K562 (cell line): Measurements from ENCODE around the gene TRMT10A. TPM values are rescaled to one million over a fixed set of nuclear protein-coding genes. Genes with fewer than 3 reads are reported as not detected.

Experiments used
- ATAC-seq: fragments of 200-7000 bp; cut with Tn5 transposase; 3 replicates; pipeline ENCODE4 v1.9.1; 2020; ENCODE audit warnings: moderate library complexity
- BruUV-seq: library from RNA; stranded (reverse); fragments of 400-500 nt; replicated peaks from 2 replicates; lab custom pipeline; 2021; lab: Mats Ljungman, UMichigan
- CTCF ChIA-PET: fragments of 300-600 bp; formaldehyde crosslinking; extraction: SDS; loops from one replicate; lab custom pipeline; 2021; ENCODE audit warnings: low intra/inter-chr PET ratio; lab: Yijun Ruan, JAX
- POLR2A ChIA-PET: fragments of 300-600, 350-650 bp; sonication (Branson Sonifier 250); formaldehyde crosslinking; extraction: SDS; loops from one replicate; lab custom pipeline; 2021; ENCODE audit warnings: antibody characterized with exemption, inconsistent platforms; lab: Yijun Ruan, JAX
- DNase-seq, 4 experiments: peaks; one replicate each; pipeline versions ENCODE4 v3.0.0 to v3.0.0-alpha.2; 2011 to 2018; ENCODE audit warnings: low spot score in 3 of 4, mixed read lengths in 3 of 4; ENCODE audit errors: extremely low read depth in 1 of 4
- FAIRE-seq: peaks from 2 replicates; lab custom pipeline; 2011; peaks lifted over from hg19 to GRCh38; lab: Jason Lieb, UNC
- H2AFZ ChIP-seq: 2 replicates; pipeline ENCODE4 v1.6.0; 2011; ENCODE audit warnings: low read depth, low read length, control low read depth, inconsistent platforms
- H3K27ac ChIP-seq: fragments of 200-600 bp; 3 replicates; pipeline ENCODE4 v1.8.0; 2011; ENCODE audit warnings: low read depth, mild to moderate bottlenecking, control low read depth, inconsistent platforms, low read length, moderate library complexity, mixed read lengths; ENCODE audit errors: extremely low read depth
- H3K27me3 ChIP-seq, 2 experiments: fragments of 300-600 bp in 1 of 2; 2 replicates in 1 of 2; 3 replicates in 1 of 2; pipeline versions ENCODE4 v1.6.0 to v1.8.0; 2011; ENCODE audit warnings: inconsistent platforms in 2 of 2, low read length in 2 of 2, mild to moderate bottlenecking in 1 of 2, mixed read lengths in 1 of 2, moderate library complexity in 1 of 2; ENCODE audit not compliant: control insufficient read depth in 2 of 2, insufficient read depth in 2 of 2
- H3K36me3 ChIP-seq: fragments of 300-600 bp; 3 replicates; pipeline ENCODE4 v1.8.0; 2011; ENCODE audit warnings: mild to moderate bottlenecking, low read length, inconsistent platforms; ENCODE audit not compliant: control insufficient read depth, insufficient read depth
- H3K4me1 ChIP-seq, 2 experiments: fragments of 200-600 bp in 1 of 2; replicated peaks in 1 of 2; 2 replicates in 1 of 2; 3 replicates in 1 of 2; pipeline versions ENCODE4 v1.5.1 to v1.8.0; 2011; ENCODE audit warnings: inconsistent platforms in 2 of 2, low read length in 2 of 2, mild to moderate bottlenecking in 1 of 2, mixed read lengths in 1 of 2, moderate library complexity in 1 of 2; ENCODE audit not compliant: control insufficient read depth in 2 of 2, insufficient read depth in 2 of 2
- H3K4me2 ChIP-seq: 2 replicates; pipeline ENCODE4 v1.6.1; 2011; ENCODE audit warnings: low read length, control low read depth, inconsistent platforms, mixed read lengths; ENCODE audit not compliant: insufficient read depth
- H3K4me3 ChIP-seq: fragments of 200-600 bp; sonication (generic), shearing (Covaris generic); 2 replicates; pipeline ENCODE4 v1.5.1; 2016; ENCODE audit warnings: control low read depth, inconsistent platforms
- H3K79me2 ChIP-seq: fragments of 200-600 bp; 3 replicates; pipeline ENCODE4 v1.8.0; 2011; ENCODE audit warnings: low read length, inconsistent platforms; ENCODE audit not compliant: control insufficient read depth, insufficient read depth
- H3K9ac ChIP-seq, 2 experiments: 2 replicates each; pipeline versions ENCODE4 v1.6.0 to v1.6.1; 2011; ENCODE audit warnings: low read depth in 2 of 2, low read length in 2 of 2, control low read depth in 1 of 2, inconsistent platforms in 1 of 2, mild to moderate bottlenecking in 1 of 2, mixed read lengths in 1 of 2; ENCODE audit not compliant: insufficient read depth in 1 of 2
- H3K9me1 ChIP-seq: one replicate; pipeline ENCODE4 v1.6.0; 2011; ENCODE audit warnings: inconsistent platforms, mild to moderate bottlenecking, low read length, moderate library complexity; ENCODE audit not compliant: control insufficient read depth, insufficient read depth
- H3K9me3 ChIP-seq: replicated peaks from 2 replicates; pipeline ENCODE4 v1.5.1; 2011; ENCODE audit warnings: low read depth, low read length, inconsistent platforms; ENCODE audit not compliant: control insufficient read depth, insufficient read depth
- H4K20me1 ChIP-seq: replicated peaks from 2 replicates; pipeline ENCODE4 v1.6.1; 2011; ENCODE audit warnings: low read length, inconsistent platforms, mixed read lengths; ENCODE audit not compliant: control insufficient read depth, insufficient read depth
- ATF1 ChIP-seq, 2 experiments: fragments of 450-650 bp in 1 of 2; IDR thresholded peaks; 2 replicates each; pipeline ENCODE4 v1.6.1; 2016; ENCODE audit warnings: missing compliant biosample characterization in 1 of 2, missing genetic modification characterization in 1 of 2
- CBX1 ChIP-seq: sonication (generic); IDR thresholded peaks from 2 replicates; pipeline ENCODE4 v1.6.1; 2016; ENCODE audit warnings: antibody characterized with exemption, low read depth, mild to moderate bottlenecking
- CSDE1 ChIP-seq, 2 experiments: fragments of 450-650 bp; IDR thresholded peaks; 2 replicates each; pipeline ENCODE4 v1.6.1; 2016; ENCODE audit warnings: mild to moderate bottlenecking in 1 of 2
- MTA1 ChIP-seq: fragments of 450-650 bp; IDR thresholded peaks from 2 replicates; pipeline ENCODE4 v1.6.1; 2017; ENCODE audit warnings: borderline replicate concordance
- POLR2H ChIP-seq: IDR thresholded peaks from 2 replicates; pipeline ENCODE4 v1.6.1; 2016; ENCODE audit warnings: missing genetic modification characterization, low read depth, mild to moderate bottlenecking, control low read depth, missing compliant biosample characterization, moderate library complexity
- SMAD1 ChIP-seq: fragments of 150-350 bp; IDR thresholded peaks from 2 replicates; pipeline ENCODE4 v1.6.1; 2014; ENCODE audit warnings: low read length, low read depth; ENCODE audit not compliant: partially characterized antibody
- SREBF2 ChIP-seq: sonication (generic); formaldehyde crosslinking; IDR thresholded peaks from 2 replicates; pipeline ENCODE4 v1.4.0; 2020; ENCODE audit warnings: mild to moderate bottlenecking, missing genetic modification reagents
- SRSF3 ChIP-seq: fragments of 200-400 bp; formaldehyde crosslinking; IDR thresholded peaks from 2 replicates; pipeline ENCODE4 v1.6.1; 2016; ENCODE audit warnings: mild to moderate bottlenecking, low read length, moderate library complexity; ENCODE audit not compliant: insufficient read depth
- ZNF121 ChIP-seq: sonication (generic); formaldehyde crosslinking; conservative IDR thresholded peaks from 2 replicates; pipeline ENCODE4 v1.8.0; 2022; ENCODE audit warnings: missing genetic modification reagents
- ZNF232 ChIP-seq: sonication (generic); formaldehyde crosslinking; IDR thresholded peaks from 2 replicates; pipeline ENCODE4 v1.8.0; 2022; ENCODE audit warnings: mild to moderate bottlenecking, missing genetic modification reagents
- ZNF253 ChIP-seq: fragments of 250-450 bp; sonication (Bioruptor Pico); conservative IDR thresholded peaks from 2 replicates; pipeline ENCODE4 v1.6.1; 2021; ENCODE audit warnings: mild to moderate bottlenecking
- ZNF316 ChIP-seq: fragments of 450-650 bp; IDR thresholded peaks from 2 replicates; pipeline ENCODE4 v1.6.1; 2016
- ZNF551 ChIP-seq: fragments of 250-450 bp; sonication (Bioruptor Pico); IDR thresholded peaks from 2 replicates; pipeline ENCODE4 v1.5.0; 2021; ENCODE audit warnings: mild to moderate bottlenecking, moderate library complexity
- WGBS: fragments of 100-300 bp; shearing (Covaris generic); methylation state at CpG from one replicate; pipeline ENCODE4 v1.1.6; 2016; ENCODE audit warnings: low coverage, mixed read lengths; ENCODE audit not compliant: insufficient coverage; ENCODE audit errors: missing lambda C conversion rate; 5-methylcytosine and 5-hydroxymethylcytosine counted together
- in situ Hi-C: fragments of 300-500 bp; cut with MboI; formaldehyde crosslinking; loops from 4 replicates; pipeline ENCODE4 v1.15.0; 2018; ENCODE audit warnings: inconsistent platforms, mixed read lengths
- intact Hi-C: fragments of 100-400 bp; cut with micrococcal nuclease; formaldehyde crosslinking; loops from 2 replicates; pipeline ENCODE4 v1.14.2; 2022
- polyA plus RNA-seq, 8 experiments: library from polyadenylated mRNA; depleted of rRNA in 4 of 8; stranded (reverse) in 5 of 8; unstranded in 3 of 8; fragments of >200 nt; fragmentation: Nextera tagmentation in 2 of 8; fragmentation: Illumina TruSeq in 1 of 8; extraction: Ambion mirVana in 2 of 8; extraction: Trizol in 1 of 8; gene quantifications; 2 replicates each; pipeline versions ENCODE4 v1.2.1 to v1.2.3, GENCODE V29; 2011 to 2014; ENCODE audit warnings: inconsistent platforms in 1 of 8, missing spikeins in 1 of 8
- total RNA-seq, 7 experiments: library from RNA; depleted of rRNA in 6 of 7; stranded (reverse); fragments of >200 nt in 6 of 7; fragmentation: Illumina TruSeq in 2 of 7; extraction: Trizol in 2 of 7; gene quantifications; 2 replicates each; pipeline versions ENCODE4 v1.2.1 to v1.2.3, GENCODE V29; 2011 to 2021; ENCODE audit warnings: low replicate concordance in 1 of 7
- TF ChIP-seq, protein P1 (sequence below), 2 experiments: fragments of 450-650 bp; IDR thresholded peaks; 2 replicates each; pipeline ENCODE4 v1.6.1; 2018; ENCODE audit warnings: mild to moderate bottlenecking in 2 of 2, low read depth in 1 of 2; ENCODE audit not compliant: partially characterized antibody in 2 of 2
- TF ChIP-seq, protein P2 (sequence below): fragments of 450-650 bp; IDR thresholded peaks from 2 replicates; pipeline ENCODE4 v1.6.1; 2016; ENCODE audit warnings: low read depth, mild to moderate bottlenecking, moderate library complexity
- TF ChIP-seq, protein P3 (sequence below): sonication (generic); formaldehyde crosslinking; IDR thresholded peaks from 2 replicates; pipeline ENCODE4 v1.8.0; 2023; ENCODE audit warnings: mild to moderate bottlenecking, missing genetic modification reagents

Gene TRMT10A
- total and polyA plus RNA-seq, 9 of the 15 experiments (the other 6 are each of a cell fraction or from before 2014, with no cell fraction given), result 6.5 to 16.1 (median 12.7) TPM

DNA sequence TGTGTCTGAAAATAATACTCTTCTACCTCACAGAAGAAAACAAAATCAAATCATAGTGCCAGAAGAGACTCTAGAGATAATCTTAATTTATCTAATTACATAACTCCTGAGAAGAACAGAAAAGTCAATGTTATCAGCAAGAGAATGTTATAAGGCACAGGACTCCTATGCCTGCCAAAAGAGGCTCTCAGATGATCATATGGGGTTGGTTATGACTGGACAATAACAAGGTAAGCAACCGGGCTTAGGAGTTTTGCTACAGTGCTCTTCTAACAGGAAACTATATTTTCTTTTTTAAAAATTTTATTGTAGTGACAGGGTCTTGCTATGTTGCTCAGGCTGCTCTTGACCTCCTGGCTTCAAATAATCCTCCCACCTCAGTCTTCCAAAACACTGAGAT lies 56.5 kb downstream of the TRMT10A start:
- no peak overlapping the region for H3K4me3 ChIP-seq
- ChIA-PET POLR2A (no interaction called here), CTCF (no interaction called here)
- DNase-seq (no peak), FAIRE-seq (no peak), ATAC-seq (no peak)
- WGBS, result 5% methylated on average over 1 of the region's 1 CpG
- H3K9me1 ChIP-seq, result no peaks in the 10 kb centered on the region
- in situ Hi-C loops, result no loop called here
- no peak overlapping the region for H3K27ac ChIP-seq
- H3K9me3 ChIP-seq, result no peaks in the 10 kb centered on the region
- H3K9ac ChIP-seq, result no peak overlapping the region
- H3K79me2 ChIP-seq, result no peaks in the 10 kb centered on the region
- no peak overlapping the region for H3K4me2 ChIP-seq
- H2AFZ ChIP-seq, result no peak overlapping the region
- no peaks in the 10 kb centered on the region for H3K36me3 ChIP-seq
- intact Hi-C loops, result no loop called here
- no TSS peak for BruUV-seq
- H4K20me1 ChIP-seq, result no peaks in the 10 kb centered on the region
- no peaks in the 10 kb centered on the region for H3K27me3 ChIP-seq
- no peaks in the 10 kb centered on the region for H3K4me1 ChIP-seq
- TF ChIP-seq, protein P1, sequence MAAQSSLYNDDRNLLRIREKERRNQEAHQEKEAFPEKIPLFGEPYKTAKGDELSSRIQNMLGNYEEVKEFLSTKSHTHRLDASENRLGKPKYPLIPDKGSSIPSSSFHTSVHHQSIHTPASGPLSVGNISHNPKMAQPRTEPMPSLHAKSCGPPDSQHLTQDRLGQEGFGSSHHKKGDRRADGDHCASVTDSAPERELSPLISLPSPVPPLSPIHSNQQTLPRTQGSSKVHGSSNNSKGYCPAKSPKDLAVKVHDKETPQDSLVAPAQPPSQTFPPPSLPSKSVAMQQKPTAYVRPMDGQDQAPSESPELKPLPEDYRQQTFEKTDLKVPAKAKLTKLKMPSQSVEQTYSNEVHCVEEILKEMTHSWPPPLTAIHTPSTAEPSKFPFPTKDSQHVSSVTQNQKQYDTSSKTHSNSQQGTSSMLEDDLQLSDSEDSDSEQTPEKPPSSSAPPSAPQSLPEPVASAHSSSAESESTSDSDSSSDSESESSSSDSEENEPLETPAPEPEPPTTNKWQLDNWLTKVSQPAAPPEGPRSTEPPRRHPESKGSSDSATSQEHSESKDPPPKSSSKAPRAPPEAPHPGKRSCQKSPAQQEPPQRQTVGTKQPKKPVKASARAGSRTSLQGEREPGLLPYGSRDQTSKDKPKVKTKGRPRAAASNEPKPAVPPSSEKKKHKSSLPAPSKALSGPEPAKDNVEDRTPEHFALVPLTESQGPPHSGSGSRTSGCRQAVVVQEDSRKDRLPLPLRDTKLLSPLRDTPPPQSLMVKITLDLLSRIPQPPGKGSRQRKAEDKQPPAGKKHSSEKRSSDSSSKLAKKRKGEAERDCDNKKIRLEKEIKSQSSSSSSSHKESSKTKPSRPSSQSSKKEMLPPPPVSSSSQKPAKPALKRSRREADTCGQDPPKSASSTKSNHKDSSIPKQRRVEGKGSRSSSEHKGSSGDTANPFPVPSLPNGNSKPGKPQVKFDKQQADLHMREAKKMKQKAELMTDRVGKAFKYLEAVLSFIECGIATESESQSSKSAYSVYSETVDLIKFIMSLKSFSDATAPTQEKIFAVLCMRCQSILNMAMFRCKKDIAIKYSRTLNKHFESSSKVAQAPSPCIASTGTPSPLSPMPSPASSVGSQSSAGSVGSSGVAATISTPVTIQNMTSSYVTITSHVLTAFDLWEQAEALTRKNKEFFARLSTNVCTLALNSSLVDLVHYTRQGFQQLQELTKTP (IDR thresholded peaks at IDR 0.05; ENCODE audit: low read depth in 1 of 2, partially characterized antibody in 2 of 2), result no peak
- TF ChIP-seq ZNF253 (CRISPR knock-in tag) (no peak), CBX1 (no peak), ZNF232 (CRISPR knock-in tag) (no peak), ZNF316 (no peak), SMAD1 (no peak), SRSF3 (no peak), MTA1 (no peak), ZNF551 (CRISPR knock-in tag) (no peak), CSDE1 (IDR thresholded peaks at IDR 0.05) (no peak), SREBF2 (CRISPR knock-in tag) (no peak), ZNF121 (CRISPR knock-in tag) (no peak), POLR2H (tag) (no peak), ATF1 (CRISPR knock-in tag; IDR thresholded peaks at IDR 0.05) (no peak), ATF1 (tag; IDR thresholded peaks at IDR 0.05) (no peak)
- TF ChIP-seq, protein P2, sequence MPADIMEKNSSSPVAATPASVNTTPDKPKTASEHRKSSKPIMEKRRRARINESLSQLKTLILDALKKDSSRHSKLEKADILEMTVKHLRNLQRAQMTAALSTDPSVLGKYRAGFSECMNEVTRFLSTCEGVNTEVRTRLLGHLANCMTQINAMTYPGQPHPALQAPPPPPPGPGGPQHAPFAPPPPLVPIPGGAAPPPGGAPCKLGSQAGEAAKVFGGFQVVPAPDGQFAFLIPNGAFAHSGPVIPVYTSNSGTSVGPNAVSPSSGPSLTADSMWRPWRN, result no peak
- TF ChIP-seq, protein P3, sequence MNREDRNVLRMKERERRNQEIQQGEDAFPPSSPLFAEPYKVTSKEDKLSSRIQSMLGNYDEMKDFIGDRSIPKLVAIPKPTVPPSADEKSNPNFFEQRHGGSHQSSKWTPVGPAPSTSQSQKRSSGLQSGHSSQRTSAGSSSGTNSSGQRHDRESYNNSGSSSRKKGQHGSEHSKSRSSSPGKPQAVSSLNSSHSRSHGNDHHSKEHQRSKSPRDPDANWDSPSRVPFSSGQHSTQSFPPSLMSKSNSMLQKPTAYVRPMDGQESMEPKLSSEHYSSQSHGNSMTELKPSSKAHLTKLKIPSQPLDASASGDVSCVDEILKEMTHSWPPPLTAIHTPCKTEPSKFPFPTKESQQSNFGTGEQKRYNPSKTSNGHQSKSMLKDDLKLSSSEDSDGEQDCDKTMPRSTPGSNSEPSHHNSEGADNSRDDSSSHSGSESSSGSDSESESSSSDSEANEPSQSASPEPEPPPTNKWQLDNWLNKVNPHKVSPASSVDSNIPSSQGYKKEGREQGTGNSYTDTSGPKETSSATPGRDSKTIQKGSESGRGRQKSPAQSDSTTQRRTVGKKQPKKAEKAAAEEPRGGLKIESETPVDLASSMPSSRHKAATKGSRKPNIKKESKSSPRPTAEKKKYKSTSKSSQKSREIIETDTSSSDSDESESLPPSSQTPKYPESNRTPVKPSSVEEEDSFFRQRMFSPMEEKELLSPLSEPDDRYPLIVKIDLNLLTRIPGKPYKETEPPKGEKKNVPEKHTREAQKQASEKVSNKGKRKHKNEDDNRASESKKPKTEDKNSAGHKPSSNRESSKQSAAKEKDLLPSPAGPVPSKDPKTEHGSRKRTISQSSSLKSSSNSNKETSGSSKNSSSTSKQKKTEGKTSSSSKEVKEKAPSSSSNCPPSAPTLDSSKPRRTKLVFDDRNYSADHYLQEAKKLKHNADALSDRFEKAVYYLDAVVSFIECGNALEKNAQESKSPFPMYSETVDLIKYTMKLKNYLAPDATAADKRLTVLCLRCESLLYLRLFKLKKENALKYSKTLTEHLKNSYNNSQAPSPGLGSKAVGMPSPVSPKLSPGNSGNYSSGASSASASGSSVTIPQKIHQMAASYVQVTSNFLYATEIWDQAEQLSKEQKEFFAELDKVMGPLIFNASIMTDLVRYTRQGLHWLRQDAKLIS (CRISPR knock-in tag), result no peak
